ENCODE measurements around the gene DACH1.

DNA sequence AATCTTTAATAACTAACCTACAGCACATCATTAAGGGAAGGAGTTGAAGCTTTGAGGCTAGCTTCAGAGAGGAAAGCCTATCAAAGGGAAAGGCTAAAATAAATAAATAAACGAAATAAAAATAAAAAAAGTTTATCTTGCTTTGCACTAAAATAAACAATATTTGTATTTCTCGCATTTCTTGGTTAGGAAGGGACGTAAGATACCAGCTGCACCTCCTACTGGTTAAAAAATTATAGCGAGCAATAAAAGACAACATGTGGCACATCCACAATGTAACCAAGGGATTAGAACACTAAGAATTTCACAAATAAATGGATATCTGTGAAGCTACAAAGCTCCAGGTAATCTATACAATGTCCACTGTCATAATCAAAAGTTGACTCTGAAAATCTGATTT is 194.5 kb downstream of the DACH1 start:
- TF ChIP-seq, protein P1, sequence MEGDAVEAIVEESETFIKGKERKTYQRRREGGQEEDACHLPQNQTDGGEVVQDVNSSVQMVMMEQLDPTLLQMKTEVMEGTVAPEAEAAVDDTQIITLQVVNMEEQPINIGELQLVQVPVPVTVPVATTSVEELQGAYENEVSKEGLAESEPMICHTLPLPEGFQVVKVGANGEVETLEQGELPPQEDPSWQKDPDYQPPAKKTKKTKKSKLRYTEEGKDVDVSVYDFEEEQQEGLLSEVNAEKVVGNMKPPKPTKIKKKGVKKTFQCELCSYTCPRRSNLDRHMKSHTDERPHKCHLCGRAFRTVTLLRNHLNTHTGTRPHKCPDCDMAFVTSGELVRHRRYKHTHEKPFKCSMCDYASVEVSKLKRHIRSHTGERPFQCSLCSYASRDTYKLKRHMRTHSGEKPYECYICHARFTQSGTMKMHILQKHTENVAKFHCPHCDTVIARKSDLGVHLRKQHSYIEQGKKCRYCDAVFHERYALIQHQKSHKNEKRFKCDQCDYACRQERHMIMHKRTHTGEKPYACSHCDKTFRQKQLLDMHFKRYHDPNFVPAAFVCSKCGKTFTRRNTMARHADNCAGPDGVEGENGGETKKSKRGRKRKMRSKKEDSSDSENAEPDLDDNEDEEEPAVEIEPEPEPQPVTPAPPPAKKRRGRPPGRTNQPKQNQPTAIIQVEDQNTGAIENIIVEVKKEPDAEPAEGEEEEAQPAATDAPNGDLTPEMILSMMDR (conservative IDR thresholded peaks at IDR 0.05; ENCODE audit: low read length) = peak; percentile 48; the same call in 1 of the 2 replicates
- TF ChIP-seq EZH2phosphoT487 (IDR thresholded peaks at IDR 0.05; ENCODE audit: borderline replicate concordance, low read depth, low read length) = no peak

Measured in OCI-LY7 (cell line).